Suprapubic skin (tissue), 4 donors: Measurements from ENCODE around the gene DBI. TPM values are rescaled to one million over a fixed set of nuclear protein-coding genes. Genes with fewer than 3 reads are reported as not detected.

Experiments used
- DNase-seq, 2 donors: peaks; one replicate each; pipeline ENCODE4 v3.0.0-alpha.2; 2019; ENCODE audit warnings: low spot score in 2 of 2
- H3K27ac ChIP-seq: fragments of 200-600 bp; sonication (generic); one replicate; pipeline ENCODE4 v1.5.1; 2019
- H3K27me3 ChIP-seq: fragments of 200-600 bp; sonication (generic); one replicate; pipeline ENCODE4 v1.5.1; 2019
- H3K36me3 ChIP-seq: fragments of 200-600 bp; sonication (generic); one replicate; pipeline ENCODE4 v1.5.1; 2019
- H3K4me1 ChIP-seq: fragments of 200-600 bp; sonication (generic); one replicate; pipeline ENCODE4 v1.5.1; 2019
- H3K4me3 ChIP-seq: fragments of 200-600 bp; sonication (generic); one replicate; pipeline ENCODE4 v1.5.1; 2019; ENCODE audit warnings: mild to moderate bottlenecking
- H3K9me3 ChIP-seq: fragments of 200-600 bp; sonication (generic); one replicate; pipeline ENCODE4 v1.5.1; 2019
- CTCF ChIP-seq, 2 donors: fragments of 200-600 bp in 1 of 2; fragments of 450-650 bp in 1 of 2; sonication (generic) in 1 of 2; IDR thresholded peaks; one replicate each; pipeline ENCODE4 v1.5.1; 2016 to 2019; ENCODE audit warnings: antibody characterized with exemption in 2 of 2, mild to moderate bottlenecking in 1 of 2, moderate library complexity in 1 of 2
- EP300 ChIP-seq: sonication (generic); formaldehyde crosslinking; IDR thresholded peaks from one replicate; pipeline ENCODE4 v1.6.1; 2017; ENCODE audit warnings: antibody characterized with exemption
- POLR2A ChIP-seq, 2 donors: fragments of 450-650 bp; IDR thresholded peaks; one replicate each; pipeline ENCODE4 v1.6.1; 2017; ENCODE audit warnings: antibody characterized with exemption in 2 of 2, mild to moderate bottlenecking in 2 of 2, moderate library complexity in 2 of 2
- POLR2AphosphoS5 ChIP-seq, 3 donors: sonication (generic); formaldehyde crosslinking; IDR thresholded peaks; one replicate each; pipeline ENCODE4 v1.6.1; 2017; ENCODE audit warnings: antibody characterized with exemption in 3 of 3
- WGBS: methylation state at CpG from one replicate; pipeline ENCODE4 v1.1.5; 2018; 5-methylcytosine and 5-hydroxymethylcytosine counted together
- total RNA-seq, 4 donors: library from RNA; depleted of rRNA; stranded (reverse); fragments of >200 nt; gene quantifications; one replicate each; pipeline ENCODE4 v1.1.0, GENCODE V29; 2016

Gene DBI
- total RNA-seq, 4 donors from 2014 or later: 242 to 376 (median 273) TPM

GRCh38 chr2:119387381-119388129, 20.8 kb downstream of the DBI start:
- Histone ChIP-seq H3K9me3 (no peaks in the 10 kb centered on the region), H3K27me3 (no peaks in the 10 kb centered on the region), H3K27ac (peak overlapping the region; percentile 81), H3K4me1 (peaks cover 49% of the 10 kb centered on the region), H3K4me3 (no peak overlapping the region), H3K36me3 (no peaks in the 10 kb centered on the region)
- 14% methylated on average over 9 of the region's 9 CpGs for WGBS
- peak; percentile 84 to 91 for DNase-seq
- TF ChIP-seq POLR2AphosphoS5 (IDR thresholded peaks at IDR 0.05) (peak in 2 of 3 donors; percentile 26 to 27), EP300 (no peak), POLR2A (IDR thresholded peaks at IDR 0.05) (no peak), CTCF (IDR thresholded peaks at IDR 0.05) (peak; percentile 7 to 24)

- Histone ChIP-seq H3K4me1 (peaks cover 37% of the 10 kb centered on the region), H3K4me3 (no peak overlapping the region), H3K27me3 (no peaks in the 10 kb centered on the region), H3K36me3 (no peaks in the 10 kb centered on the region), H3K27ac (peak overlapping the region; percentile 81), H3K9me3 (no peaks in the 10 kb centered on the region)
- TF ChIP-seq CTCF (IDR thresholded peaks at IDR 0.05): no peak
- no peak for TF ChIP-seq EP300
- TF ChIP-seq POLR2A (IDR thresholded peaks at IDR 0.05): no peak
- no peak for TF ChIP-seq POLR2AphosphoS5 (IDR thresholded peaks at IDR 0.05)
- DNase-seq: peak in 1 of 2 donors; percentile 81
- WGBS: 8% methylated on average over 5 of the region's 5 CpGs
Observed at GRCh38 chr2:119389615-119390306, 23.0 kb downstream of the DBI start.

- H3K27me3 ChIP-seq: no peaks in the 10 kb centered on the region
- 89% methylated on average over 3 of the region's 3 CpGs for WGBS
- no peaks in the 10 kb centered on the region for H3K36me3 ChIP-seq
- H3K27ac ChIP-seq: no peak overlapping the region
- no peak overlapping the region for H3K4me3 ChIP-seq
- H3K4me1 ChIP-seq: peaks cover 15% of the 10 kb centered on the region
- DNase-seq: no peak
- H3K9me3 ChIP-seq: no peaks in the 10 kb centered on the region
- TF ChIP-seq POLR2AphosphoS5 (IDR thresholded peaks at IDR 0.05): no peak
Observed at GRCh38 chr2:119393971-119394748, 27.4 kb downstream of the DBI start.

GRCh38 chr2:119397196-119397595, 30.4 kb downstream of the DBI start:
- WGBS: 82% methylated on average over 5 of the region's 6 CpGs
- Histone ChIP-seq H3K36me3 (no peaks in the 10 kb centered on the region), H3K4me3 (no peak overlapping the region), H3K27me3 (no peaks in the 10 kb centered on the region), H3K27ac (no peak overlapping the region), H3K4me1 (peaks cover 2% of the 10 kb centered on the region), H3K9me3 (no peaks in the 10 kb centered on the region)
- TF ChIP-seq POLR2A (IDR thresholded peaks at IDR 0.05): no peak
- TF ChIP-seq EP300: no peak
- TF ChIP-seq CTCF (IDR thresholded peaks at IDR 0.05): no peak
- TF ChIP-seq POLR2AphosphoS5 (IDR thresholded peaks at IDR 0.05): no peak
- DNase-seq: no peak

GRCh38 chr2:119402106-119402505, 35.3 kb downstream of the DBI start:
- no peaks in the 10 kb centered on the region for H3K9me3 ChIP-seq
- no peak for TF ChIP-seq POLR2AphosphoS5 (IDR thresholded peaks at IDR 0.05)
- TF ChIP-seq POLR2A (IDR thresholded peaks at IDR 0.05): no peak
- no peak for TF ChIP-seq CTCF (IDR thresholded peaks at IDR 0.05)
- no peak for TF ChIP-seq EP300
- peaks cover 10% of the 10 kb centered on the region for H3K4me1 ChIP-seq
- 88% methylated on average over 5 of the region's 5 CpGs for WGBS
- no peaks in the 10 kb centered on the region for H3K27me3 ChIP-seq
- H3K4me3 ChIP-seq: no peak overlapping the region
- DNase-seq: no peak
- no peaks in the 10 kb centered on the region for H3K36me3 ChIP-seq
- H3K27ac ChIP-seq: no peak overlapping the region
